CD4-positive, alpha-beta T cell treated with Interferon gamma for 1 hour (primary cell): Measurements from ENCODE around the gene MAST2.
"Not testable (repeated sequence)": the region's sequence is repeated elsewhere in the genome, so short reads cannot be mapped to it uniquely, and the experiment has no call there.

Source experiments
- DNase-seq: peaks from one replicate; pipeline ENCODE4 v3.0.0-alpha.2; 2020

MAST2 gene

DNA sequence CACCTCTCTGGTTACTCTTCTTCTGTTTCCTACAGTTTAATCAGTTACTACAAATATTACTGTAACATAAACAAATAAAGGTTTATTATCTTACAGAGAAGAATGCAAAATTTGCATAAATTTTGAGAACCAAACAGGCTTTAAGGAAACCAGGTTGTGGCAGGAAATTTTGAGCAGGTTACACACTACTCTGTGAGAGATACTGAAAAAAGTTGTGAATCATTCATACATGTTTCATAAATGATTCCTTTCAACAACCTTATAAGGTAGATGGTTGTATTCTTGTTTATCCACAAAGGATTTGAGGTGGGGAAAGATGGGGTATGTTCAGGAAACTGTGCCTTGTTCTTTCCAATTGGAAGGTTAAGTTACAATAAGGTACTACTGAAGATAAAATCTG lies 58.6 kb downstream of the MAST2 start:
- DNase-seq = no peak

DNA sequence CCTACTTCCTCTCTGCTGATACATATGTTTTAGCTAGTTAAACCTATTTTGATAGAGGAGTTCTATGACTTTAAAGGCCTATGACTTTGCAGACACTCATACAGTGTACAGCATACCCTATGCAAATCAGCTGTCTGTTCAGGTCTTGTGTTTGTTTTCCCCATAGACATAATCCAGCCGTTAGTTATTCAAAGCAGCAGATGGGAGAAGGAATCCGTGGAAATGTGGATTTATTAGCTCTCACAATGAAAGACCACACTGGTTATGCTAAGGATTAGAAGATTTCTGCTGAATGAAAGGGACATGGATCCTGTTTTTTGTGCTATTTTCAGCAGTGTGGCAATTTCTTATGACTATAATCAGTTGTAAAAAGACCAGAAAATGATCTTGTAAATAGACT lies 59.8 kb downstream of the MAST2 start:
- no peak for DNase-seq

DNA sequence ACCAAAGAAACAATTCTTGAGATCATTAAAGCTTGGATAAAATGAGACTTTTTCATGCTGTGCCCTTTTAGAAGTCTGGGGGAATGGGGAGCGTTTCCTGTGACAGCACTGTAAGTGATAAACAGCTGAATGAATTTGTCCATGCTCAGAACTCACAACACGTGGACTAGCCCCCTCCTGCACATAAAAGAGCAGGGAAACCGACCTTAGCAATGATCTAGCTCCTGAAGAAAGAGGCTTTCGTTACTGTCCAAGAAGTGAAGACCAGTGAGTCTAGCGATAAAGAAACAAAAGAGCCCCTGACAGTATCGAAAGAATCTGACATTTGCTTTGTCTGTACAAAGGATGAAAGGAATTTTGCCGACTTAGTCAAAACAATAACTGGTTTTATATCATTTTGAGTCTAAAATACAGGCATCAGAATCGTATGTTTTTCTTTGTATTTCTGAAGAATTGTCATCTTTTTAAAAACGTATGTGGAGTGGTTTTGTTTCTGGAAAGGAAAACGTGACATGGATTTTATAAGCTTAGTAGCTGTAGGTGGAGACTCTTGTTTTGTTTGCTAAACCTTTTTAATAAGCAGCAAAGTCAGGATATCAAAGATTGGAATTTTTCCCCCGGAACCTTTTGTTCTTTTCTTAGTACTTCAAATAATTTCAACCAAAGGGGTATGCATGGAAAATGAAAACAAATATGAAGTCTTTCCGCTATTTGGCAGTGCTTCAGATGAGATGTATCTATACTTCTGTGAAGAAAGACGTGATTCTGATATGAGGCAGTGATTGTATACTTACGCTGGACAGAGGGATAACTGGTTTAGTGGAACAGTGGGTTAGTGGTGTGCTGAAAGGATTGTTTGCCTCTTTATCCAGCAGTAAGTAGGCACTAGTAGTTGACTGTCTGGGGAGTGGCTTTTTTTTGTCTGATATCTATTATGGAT lies 61.0 kb downstream of the MAST2 start:
- no peak for DNase-seq

DNA sequence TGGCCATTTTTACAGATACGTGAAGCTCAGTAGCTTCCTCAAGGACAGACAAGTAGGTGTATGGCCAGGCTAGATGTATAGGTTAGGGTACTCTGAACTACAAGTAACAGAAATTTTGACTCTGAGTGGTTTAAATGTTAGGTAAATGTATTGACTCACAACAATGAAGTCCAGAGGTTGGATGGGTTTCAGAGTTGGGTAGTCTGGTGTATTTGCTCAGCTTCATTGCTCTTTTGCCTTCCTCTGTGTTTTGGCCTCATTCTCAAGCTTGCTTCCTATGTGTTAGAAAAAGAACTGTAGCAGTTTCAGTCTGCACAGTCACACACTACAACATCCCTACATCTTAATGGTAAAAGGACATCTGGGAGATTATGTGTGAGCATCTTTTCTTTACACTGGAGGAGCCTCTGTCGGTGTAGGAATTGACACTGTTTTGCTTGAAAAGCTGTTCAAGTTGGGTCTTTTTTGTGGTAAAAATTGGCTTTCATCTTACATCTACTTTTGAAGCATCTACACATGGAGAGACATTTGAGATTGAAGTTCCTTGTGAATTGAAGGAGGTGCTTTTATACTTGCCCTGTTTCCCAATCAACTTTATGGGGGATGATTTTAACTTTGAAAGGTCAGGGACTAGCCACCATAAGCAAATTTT lies 64.4 kb downstream of the MAST2 start:
- DNase-seq = no peak

DNA sequence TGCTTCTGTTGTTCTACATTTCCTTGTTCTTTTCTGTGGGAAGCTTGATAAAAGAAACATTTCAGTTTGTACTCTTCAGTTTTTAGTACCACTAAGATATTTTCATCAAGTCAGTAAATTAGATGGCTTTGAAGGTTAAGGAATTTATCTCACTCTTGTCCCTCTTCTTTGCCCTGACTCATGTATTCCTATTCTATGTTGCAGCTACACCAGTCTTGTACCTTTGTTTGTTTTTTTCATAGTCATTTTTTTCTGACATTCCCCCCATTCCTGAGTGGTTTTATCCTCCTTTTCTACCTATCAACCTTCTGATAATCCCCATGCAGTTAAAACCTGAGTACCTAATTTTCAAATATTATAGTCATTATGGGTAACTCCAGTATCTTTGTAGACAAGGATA lies 65.4 kb downstream of the MAST2 start:
- no peak for DNase-seq

DNA sequence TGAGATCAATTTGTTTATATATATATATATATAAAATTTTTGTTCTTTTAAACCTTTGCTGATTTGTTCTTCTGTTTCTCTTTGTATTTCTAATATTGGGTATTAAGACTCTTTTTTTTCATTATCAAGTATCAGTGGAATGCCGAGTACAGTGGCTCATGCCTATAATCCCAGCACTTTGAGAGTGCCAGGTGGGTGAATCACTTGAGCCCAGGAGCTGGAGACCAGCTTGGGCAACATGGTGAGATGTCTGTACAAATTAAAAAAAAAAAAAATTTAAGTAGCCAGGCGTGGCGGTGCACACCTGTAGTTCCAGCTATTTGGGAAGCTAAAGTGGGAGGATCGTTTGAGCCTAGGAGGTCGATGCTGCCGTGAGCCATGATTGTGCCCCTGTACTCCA lies 67.1 kb downstream of the MAST2 start:
- DNase-seq = no peak

DNA sequence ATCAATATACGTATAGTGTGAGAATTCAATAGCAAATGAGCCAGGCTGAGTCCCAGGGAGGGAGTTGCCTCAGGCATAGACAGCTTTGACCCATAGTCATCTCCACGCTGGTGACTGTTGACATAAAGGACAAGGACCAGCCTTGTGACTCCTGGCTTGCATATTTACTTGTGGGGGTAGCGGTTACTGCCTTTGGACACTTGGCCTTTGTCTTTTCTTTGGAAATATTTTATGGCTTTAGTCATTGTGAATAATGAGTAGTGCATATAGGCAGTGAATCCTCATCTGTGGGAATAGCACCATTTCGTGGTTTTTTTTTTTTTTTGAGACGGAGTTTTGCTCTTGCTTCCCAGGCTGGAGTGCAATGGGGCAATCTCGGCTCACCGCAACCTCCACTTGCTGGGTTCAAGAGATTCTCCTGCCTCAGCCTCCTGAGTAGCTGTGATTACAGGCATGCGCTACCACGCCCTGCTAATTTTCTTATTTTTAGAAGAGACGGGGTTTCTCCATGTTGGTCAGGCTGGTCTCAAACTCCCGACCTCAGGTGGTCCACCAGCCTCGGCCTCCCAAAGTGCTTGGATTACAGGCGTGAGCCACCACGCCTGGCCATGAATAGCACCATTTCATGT lies 68.9 kb downstream of the MAST2 start:
- not testable (repeated sequence) for DNase-seq

DNA sequence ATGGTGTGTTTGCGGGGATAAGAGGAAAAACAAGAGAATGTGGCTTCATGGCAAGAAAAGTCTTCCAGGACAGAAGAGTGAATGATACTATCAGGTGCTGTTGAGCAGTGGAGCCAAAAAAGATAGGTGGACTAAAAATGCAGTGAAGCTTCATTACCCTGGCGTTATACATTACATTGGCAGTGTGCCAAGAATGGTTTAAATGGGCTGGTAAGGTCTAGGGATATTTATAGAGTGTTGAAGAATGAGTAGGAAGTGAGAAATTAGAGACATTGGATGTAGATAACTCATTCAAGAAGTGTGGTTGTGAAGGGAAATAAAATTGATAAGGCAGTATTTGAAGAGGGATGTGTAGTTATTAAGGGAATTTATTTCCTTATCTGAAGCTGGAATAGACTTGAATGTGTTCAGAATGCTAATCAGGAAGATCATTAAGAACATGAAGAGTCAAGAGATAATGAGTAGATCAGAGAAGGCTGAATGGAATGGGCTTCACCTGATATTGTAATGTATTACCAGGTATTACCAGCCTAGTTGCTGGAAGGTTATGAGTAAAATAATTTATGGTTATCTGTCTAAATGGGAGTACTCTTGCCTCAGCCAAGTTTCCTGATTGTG lies 72.7 kb downstream of the MAST2 start:
- no peak for DNase-seq

DNA sequence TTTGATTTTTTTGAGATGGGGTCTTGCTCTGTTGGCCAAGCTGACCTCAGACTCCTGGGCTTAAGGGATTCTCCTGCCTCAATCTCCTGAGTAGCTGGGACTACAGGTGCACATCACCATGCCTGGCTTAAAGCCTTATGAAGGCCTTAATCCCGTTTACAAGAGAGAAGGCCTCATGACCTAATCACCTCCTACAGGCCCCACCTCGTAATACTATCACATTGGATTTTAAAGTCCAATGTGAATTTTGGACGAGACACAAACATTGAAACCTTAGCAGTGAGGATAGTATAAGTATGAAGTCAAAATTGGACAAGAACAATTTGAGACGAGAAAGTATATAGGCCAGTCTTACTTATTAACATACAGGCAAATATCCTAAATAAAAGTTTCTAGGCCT lies 73.9 kb downstream of the MAST2 start:
- DNase-seq = no peak

DNA sequence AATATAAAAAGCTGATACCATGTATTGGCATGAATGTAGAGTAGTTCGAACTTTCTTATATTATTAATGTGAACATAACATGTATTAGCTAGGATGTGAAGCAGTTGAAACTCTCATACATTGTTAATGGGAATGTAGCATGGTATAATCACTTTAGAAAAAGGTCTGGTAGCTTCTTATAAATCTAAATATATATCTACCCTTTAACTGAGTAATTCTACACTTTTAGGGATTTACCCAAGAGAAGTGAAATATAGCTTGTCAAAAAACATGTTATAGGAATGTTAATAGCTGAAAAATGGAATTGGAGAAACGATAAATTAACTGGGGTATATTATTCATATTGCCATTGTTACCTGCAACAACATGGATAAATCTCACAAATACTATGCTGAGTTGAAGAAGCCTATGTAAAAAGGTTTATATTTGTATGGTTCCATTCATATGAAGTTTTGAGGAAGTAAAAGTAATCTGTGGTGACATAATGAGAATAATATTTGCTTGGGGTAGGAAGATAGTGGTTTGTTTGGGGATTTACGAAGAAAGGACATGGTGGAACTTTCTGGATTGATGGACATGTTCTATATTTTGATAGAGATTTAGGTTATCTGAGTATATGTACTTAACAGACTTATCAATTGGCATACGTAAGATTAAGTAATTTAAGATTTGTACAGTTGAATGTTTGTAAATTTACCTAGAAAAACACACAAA lies 76.6 kb downstream of the MAST2 start:
- DNase-seq = no peak

DNA sequence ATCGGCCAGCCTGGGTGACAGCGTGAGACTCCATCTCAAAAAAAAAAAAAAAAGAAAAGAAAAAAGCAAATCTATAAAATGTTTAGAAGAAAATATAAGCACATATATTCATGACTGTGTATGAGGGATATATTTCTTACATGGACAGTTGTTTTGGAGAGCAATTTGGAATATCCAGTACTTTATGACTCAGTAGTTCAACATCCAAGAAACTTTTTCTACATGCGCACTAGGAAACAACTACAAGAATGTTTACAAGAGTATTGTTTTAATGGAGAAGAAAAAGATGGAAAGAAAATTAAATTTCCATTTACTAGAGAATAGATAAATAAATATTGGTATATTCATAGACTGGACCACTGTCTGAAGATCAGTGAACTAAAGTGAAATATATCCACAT lies 77.5 kb downstream of the MAST2 start:
- DNase-seq = no peak

DNA sequence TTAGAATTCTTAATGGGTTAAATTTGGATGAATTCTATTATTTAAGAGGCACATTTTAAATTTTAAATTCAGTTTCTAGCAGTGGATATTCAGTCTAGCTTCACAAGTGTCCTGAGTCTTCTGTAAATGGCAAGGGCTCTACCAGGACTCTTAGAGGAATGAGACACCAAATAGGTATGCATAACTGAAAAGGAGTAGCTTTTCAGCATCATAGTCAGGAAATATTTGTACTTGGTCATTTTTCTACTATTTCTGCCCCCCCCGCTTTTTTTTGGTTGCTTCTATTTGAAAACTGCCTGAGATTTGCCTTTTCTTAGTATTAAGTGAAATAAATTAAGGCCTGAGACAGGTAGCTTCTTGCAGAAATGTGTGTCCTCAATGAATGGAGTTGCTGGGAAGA lies 80.2 kb downstream of the MAST2 start:
- DNase-seq = no peak

DNA sequence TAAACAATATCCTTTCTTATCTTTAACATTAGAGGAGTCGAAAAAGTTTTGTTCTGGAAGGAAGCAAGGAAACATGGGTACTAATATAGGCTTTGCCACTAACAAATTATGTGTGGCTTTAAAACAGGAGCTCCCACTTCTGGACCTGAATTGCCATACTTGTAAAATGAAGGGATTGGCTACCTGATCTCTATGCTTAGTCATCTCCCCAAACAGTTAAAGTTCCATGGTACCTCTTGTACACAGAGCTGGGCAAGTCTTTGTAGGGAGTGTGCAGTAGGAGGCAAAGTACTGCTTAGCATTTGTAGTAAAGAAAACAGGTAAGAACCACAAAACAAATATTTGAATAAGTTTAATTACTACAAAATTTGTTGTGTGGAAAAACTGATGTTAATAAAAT lies 81.3 kb downstream of the MAST2 start:
- no peak for DNase-seq

DNA sequence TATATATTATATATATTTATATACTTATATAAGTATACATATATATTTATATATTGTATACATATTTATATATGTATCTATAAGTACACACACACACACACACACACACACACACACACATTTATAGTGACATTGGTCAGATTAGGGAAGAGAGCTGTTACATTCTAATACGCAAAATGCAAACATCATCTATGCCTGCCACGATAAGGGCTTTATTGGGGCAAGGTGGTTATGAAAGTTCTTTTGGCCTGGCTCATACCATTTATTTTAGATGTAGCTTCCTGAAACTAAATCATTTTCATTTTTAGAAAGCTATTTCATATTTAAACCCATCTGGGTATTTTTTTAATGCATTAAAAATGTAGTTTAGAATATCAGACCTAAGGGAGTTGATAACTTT lies 82.8 kb downstream of the MAST2 start:
- DNase-seq = no peak

DNA sequence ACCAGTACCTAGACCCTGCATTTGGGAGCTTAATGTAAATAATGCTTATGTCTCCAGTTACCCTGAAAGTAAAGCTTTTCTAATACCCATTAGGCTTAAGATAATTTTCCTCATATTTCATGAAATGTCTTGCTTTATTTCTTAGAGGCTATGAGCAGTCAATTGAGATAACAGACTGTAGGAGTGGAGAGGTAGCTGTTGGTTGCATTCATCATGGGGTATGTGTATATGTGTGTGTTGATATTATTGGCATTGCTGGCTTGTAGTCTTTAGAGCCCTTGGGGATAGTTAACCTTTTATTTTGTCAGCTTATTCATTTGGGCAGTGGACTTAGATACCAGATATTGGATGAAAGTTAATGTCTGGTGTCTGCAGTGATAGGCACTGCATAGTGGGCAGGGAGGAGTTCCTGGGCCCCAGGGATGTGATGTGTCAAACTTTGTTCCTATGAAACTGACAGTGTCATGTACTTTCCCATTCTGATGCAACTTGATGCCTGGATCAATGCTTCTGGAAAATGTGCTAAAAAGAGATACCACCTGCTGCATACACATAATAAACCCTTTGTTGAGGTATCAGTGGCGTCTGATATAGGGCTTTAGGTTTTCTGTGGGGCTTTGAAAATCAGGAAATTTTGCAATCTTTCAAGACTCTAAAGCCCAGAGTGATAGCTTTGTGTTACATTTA lies 83.9 kb downstream of the MAST2 start:
- no peak for DNase-seq

DNA sequence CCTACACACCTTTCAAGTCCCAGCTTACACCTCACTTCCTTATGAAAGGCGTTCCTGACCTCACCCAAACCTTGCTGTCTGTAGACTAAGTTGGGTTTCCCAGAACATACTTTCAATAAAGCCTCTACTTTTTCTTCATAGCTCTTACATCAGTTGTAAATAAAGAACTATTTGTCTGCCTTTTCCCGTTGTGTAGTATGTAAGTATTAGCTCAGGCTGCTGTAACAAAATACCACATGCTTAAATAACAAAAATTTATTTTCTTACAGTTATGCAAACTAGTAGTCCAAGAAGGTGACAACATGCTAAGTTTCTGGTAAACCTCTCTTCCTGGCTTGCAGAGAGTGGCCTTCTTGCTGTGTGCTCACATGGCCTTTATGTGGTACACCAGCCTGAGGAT lies 86.7 kb downstream of the MAST2 start:
- DNase-seq = no peak

DNA sequence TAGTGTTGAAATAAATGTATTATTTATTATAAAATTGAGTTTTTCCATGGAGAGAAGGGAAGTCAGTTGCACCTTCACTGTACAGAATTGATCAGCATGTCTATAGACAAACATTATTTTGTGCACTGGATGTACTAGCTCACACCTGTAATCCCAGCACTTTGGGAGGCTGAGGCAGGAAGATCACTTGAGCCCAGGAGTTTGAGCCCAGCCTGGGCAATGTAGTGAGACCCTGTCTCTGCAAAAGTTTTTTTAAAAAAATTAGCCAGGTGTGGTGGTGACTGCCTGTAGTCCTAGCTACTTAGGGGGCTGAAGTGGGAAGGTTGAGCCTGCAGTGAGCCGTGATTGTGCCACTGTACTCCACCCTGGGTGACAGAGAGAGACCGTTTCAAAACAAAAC lies 87.7 kb downstream of the MAST2 start:
- no peak for DNase-seq

DNA sequence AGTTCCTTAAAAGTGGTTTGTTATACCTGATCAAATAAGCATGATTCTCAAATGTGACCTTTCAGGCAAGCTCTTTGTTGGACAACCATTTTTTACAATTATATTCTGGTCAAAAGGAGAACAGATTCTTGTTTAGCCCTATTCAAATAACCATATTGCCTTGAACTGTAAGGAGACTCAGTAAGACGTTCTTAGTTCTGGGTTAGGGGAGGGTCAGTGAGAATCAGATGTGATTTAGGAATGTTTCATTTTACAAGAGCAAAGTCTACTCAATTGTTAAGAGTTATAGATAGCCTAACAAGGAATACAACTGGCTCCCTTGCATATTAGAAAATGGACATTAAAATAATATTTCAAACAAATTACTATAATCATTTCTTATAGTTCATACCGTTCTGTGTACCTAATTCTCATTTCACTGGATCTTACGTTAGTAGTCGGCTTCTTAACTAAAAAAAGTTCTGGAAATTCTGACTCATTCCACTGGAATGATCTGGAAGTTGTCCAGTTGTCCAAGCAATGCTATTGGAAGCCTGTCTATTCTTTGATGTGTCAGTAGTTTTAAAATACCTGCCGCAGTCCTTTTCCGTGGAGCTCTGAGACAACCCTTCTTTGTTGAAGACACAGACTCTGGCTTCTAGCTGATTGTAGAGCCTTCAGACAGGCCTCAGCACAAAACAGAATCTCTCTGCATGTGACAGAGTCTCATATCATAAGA lies 88.8 kb downstream of the MAST2 start:
- no peak for DNase-seq

DNA sequence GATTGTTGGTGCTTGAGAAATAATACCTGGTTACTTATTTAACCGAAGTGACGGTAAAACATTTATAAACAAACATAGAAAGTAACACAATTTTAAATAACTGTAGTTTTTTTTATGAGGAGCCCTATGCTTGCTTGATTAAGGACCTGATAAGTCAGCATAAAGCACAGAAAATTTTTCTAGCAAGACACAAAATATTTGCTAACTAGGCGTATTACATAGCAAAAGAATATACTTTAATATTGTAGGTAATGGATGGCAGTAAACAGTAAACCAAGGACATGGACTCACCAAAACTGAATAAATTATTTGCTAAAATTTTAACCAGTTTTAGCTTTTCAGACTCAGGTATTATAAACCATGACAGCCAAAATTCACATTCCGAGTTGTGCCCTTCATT lies 90.9 kb downstream of the MAST2 start:
- DNase-seq = no peak

DNA sequence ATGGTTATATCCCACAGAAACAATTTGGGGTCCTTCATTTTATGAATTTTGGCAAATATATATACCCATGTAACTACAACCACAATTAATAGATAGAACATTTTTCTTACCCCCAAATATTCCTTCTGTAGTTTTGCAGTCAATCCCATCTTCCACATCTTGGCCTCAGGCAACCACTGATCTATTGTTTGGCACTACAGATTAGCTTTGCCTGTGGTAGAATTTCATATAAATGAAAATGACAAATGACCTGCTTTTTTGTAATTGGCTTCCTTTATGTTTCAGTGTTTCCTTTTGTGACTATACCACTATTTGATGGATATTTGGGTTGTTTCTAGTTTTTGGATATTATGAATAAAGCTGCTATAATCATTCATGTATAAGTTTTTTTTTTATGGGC lies 91.5 kb downstream of the MAST2 start:
- DNase-seq = no peak

DNA sequence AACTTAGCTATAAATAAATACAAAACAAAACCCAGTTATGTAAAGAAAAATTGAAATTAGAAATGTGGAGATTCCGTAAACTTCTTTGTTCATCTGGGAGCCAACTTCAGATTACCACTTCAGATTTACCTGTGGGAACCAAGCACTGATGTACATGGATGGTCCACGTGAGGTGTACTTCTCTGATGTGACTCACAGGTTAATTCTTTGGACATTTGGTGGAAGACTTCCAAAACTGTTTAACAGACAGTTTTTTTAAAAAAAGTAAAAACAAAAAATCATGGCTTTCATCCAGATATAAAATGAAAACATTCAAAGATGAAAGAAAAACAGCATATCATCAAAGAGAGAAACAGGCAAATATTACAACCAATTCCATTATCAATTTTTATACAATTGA lies 92.0 kb downstream of the MAST2 start:
- DNase-seq = no peak

DNA sequence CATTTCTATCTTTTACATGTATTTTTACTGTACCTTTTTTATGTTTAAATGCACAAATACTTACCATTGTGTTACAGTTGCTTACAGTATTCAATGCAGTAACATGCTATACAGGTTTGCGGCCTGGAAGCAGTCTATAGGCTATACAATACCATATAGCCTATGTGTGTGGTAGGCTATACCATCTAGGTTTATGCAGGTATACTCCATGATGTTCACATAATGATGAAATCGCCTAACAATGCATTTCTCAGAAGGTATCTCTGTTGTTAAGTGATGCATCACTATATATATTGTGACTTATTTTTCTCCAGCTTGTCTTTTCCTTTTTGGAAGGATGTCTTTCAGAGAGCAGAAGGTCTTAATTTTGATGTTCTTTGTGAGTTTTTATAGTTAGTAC lies 103.5 kb downstream of the MAST2 start:
- no peak for DNase-seq
